HepG2 (cell line): ENCODE measurements around the gene DNAJB5.

Experiments
- CTCF ChIP-seq: sonication (generic); formaldehyde crosslinking; IDR thresholded peaks from 2 replicates; pipeline ENCODE4 v1.5.0; 2020; ENCODE audit warnings: mild to moderate bottlenecking, missing genetic modification reagents, moderate library complexity
- ETV5 ChIP-seq: IDR thresholded peaks from 2 replicates; pipeline ENCODE4 v1.6.1; 2018; ENCODE audit warnings: missing biosample characterization, missing genetic modification reagents, inconsistent platforms, borderline replicate concordance
- KDM4B ChIP-seq: sonication (generic); formaldehyde crosslinking; IDR thresholded peaks from 2 replicates; pipeline ENCODE4 v1.4.0; 2020; ENCODE audit warnings: missing genetic modification reagents

- no peak for TF ChIP-seq KDM4B (CRISPR knock-in tag)
- TF ChIP-seq ETV5 (CRISPR knock-in tag): no peak
- TF ChIP-seq CTCF: no peak
Observed at GRCh38 chr9:35026671-35027070, 37.1 kb downstream of the DNAJB5 start.
